SH-SY5Y (cell line): ENCODE measurements around the gene ETS1.

Source experiments
- GATA2 ChIP-seq: IDR thresholded peaks from 2 replicates; pipeline ENCODE4 v1.6.1; 2011; ENCODE audit warnings: mild to moderate bottlenecking, low read depth, low read length
- GATA3 ChIP-seq: IDR thresholded peaks from 2 replicates; pipeline ENCODE4 v1.6.1; 2011; ENCODE audit warnings: low read depth, mild to moderate bottlenecking, low read length, moderate library complexity

DNA sequence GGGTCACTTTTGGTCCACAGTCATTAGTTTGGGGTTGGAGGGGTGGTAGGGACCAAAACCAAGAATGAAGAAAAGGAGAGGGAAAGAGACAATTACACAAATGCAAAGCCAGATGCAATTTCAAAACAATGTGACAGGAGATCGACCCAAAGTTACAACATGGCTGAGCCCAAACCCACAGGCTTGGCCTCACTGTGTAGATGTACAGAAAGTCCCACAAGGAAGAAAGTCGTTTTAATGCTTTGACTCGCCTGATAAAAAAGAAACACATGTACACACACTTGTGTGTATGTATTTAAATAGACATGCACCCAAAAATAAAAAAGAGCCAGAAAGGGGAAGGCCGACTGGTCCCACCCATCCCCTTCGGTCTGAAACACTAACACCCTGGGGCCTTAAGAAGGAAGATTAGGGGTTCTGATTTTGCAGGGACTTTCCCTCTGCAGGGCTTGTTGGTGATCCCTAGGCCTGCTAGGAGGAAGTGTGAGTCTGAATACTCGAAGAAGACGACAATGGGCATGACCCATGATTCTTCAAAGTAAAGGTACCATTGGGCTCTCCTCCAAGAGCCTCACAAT is 104.1 kb downstream of the ETS1 start:
- TF ChIP-seq GATA3 (no peak), GATA2 (no peak)
